Choroid plexus epithelial cell (primary cell): ENCODE data around the gene SLC35F3.

Experiments
- DNase-seq: peaks from one replicate; pipeline ENCODE4 v3.0.0-alpha.2; 2010; ENCODE audit warnings: low read depth
- H3K4me3 ChIP-seq: 2 replicates; pipeline ENCODE4 v1.5.1; 2011; ENCODE audit warnings: low read depth, mild to moderate bottlenecking, control low read depth, low read length, moderate library complexity
- CTCF ChIP-seq: conservative IDR thresholded peaks from 2 replicates; pipeline ENCODE4 v1.5.1; 2011; ENCODE audit warnings: low read depth, mild to moderate bottlenecking, control low read depth, inconsistent platforms, low read length, moderate library complexity

The SLC35F3 gene

GRCh38 chr1:234140388-234140787, 235.9 kb downstream of the SLC35F3 start:
- H3K4me3 ChIP-seq = no peak overlapping the region
- DNase-seq = no peak
- no peak for TF ChIP-seq CTCF

GRCh38 chr1:234141006-234141405, 236.5 kb downstream of the SLC35F3 start:
- no peak overlapping the region for H3K4me3 ChIP-seq
- no peak for DNase-seq
- TF ChIP-seq CTCF = no peak

GRCh38 chr1:234143681-234144080, 239.2 kb downstream of the SLC35F3 start:
- DNase-seq = no peak
- H3K4me3 ChIP-seq = no peak overlapping the region
- no peak for TF ChIP-seq CTCF

- TF ChIP-seq CTCF = no peak
- no peak for DNase-seq
- no peak overlapping the region for H3K4me3 ChIP-seq
Measured at GRCh38 chr1:234144901-234145300, 240.4 kb downstream of the SLC35F3 start.

DNA sequence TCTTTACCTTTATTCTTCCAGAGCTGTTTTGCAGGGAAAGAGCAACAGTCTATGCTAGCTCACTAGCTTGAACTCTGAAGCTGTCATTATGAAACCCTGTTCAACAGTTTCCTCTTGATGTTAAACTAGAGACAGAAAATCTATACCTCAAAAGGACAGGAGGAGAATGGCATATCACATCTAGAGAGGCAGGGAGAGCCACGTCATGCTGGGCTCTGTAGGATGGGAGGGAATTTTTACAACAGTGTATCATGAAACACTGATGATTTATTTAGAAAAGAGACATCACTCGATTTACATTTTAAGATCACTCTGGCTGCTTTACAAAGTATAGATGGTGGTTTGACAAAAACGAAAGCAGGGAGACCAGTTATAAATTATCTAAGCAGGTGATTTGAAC, 243.9 kb downstream of the SLC35F3 start:
- DNase-seq = no peak
- no peak for TF ChIP-seq CTCF
- no peak overlapping the region for H3K4me3 ChIP-seq

- DNase-seq = no peak
- TF ChIP-seq CTCF = no peak
- H3K4me3 ChIP-seq = no peak overlapping the region
Measured at GRCh38 chr1:234148816-234149215, 244.3 kb downstream of the SLC35F3 start.

- no peak for TF ChIP-seq CTCF
- no peak overlapping the region for H3K4me3 ChIP-seq
- no peak for DNase-seq
Measured at GRCh38 chr1:234149217-234149616, 244.7 kb downstream of the SLC35F3 start.
